T-helper 22 cell (primary cell): Measurements from ENCODE around the gene ZNF791.
"Not testable (repeated sequence)": the region's sequence is repeated elsewhere in the genome, so short reads cannot be mapped to it uniquely, and the experiment has no call there.

Experiments
- DNase-seq: peaks from one replicate; pipeline ENCODE4 v3.0.0-alpha.2; 2020; ENCODE audit warnings: low read depth

ZNF791 gene

DNA sequence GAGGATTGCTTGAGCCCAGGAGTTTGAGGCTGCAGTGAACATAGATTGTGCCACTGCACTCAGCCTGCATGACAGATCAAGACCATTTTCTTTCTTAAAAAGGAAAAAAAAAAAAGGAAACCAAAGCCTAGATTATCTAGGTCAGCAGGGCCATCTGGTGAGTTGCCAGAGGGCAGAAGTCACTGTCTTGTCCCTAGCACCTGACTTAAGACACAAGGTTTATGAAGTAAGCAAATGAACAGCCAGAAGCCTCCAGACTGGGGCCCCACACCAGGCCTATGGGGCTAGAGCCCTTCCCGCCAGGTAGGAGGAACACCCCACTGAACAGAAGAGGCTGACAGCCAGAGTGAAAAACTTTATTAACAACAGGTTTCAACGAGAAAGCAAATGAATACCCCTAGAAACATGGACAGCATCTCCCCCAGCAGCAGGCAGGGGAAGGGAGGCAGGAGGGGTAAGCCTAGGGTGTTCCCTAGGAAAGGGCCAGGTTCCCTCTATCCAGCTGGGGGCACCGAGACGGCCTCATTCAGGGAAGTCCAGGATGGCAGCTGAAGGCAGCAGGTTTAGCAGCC lies 57.1 kb downstream of the ZNF791 start:
- no peak for DNase-seq

DNA sequence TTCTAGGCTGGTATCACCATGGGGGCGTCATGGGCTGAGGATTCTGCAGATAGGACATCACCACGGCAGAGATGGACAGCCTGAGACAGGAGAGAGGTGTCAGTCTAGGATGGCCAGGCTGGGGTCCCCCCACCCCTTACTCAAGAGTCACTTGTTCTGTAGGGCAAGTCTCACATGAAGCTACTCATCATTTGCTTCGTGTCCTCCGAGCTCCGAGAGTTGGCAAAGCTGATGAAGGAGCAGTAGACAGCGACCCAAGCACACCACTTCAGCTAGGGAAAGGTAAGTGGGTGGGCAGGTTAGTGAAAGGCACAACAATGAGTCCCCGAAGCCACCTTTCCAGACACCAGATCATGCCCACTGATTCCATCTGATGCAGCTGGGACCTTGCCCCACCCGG lies 57.6 kb downstream of the ZNF791 start:
- DNase-seq, result no peak

DNA sequence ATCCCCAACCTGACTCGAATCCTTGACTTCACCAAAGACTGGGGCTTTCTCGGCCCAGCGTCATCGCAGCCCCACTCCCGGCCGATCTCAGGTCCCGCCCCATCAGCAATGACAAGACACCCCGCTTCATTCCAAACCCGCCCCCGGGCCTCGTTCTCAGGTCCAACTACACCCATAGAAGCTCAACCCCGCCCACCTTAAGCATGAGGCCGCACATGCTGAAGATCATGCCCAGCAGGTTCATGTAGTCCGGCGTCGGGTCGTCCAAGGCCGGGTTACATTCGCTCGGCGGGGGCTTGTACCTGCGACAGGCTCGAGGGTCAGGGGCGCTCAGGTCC lies 58.2 kb downstream of the ZNF791 start:
- peak; percentile 73 for DNase-seq

DNA sequence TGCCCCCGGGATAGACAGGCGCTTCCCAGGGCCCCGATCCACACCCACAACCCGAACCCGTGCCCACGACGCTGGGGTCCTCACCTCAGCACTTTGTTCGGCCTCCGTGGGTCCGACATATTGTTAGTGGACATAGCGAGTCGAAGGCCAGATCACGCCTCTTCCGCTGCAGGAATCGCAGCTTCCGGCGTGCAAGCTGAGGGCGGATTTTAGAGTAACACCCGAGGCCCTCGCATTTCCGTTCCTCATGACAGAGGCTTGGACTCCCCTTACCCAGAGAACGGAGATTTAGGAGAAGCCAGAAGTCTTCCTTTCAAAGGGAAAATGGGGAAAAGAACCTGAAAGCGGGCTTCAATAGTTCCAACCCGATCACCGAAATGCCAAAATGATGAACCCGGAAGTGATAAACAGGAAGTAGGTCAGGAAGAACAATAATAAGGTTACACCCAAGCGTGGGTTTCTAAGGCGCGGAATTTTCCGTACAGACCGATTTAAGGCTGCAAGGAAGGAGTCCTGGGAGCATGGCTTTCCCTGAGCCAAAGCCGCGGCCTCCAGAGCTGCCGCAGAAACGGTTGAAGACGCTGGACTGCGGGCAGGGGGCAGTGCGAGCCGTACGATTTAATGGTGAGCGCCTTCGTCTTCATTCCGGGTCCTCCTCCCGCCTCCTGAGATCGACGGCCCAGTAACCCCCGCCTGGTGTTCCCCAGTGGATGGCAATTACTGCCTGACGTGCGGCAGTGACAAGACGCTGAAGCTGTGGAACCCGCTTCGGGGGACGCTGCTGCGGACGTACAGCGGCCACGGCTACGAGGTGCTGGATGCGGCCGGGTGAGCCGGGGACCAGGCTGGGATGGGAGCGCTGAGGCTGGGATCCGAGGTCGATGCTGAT lies 58.8 kb downstream of the ZNF791 start:
- peak; percentile 53 for DNase-seq

DNA sequence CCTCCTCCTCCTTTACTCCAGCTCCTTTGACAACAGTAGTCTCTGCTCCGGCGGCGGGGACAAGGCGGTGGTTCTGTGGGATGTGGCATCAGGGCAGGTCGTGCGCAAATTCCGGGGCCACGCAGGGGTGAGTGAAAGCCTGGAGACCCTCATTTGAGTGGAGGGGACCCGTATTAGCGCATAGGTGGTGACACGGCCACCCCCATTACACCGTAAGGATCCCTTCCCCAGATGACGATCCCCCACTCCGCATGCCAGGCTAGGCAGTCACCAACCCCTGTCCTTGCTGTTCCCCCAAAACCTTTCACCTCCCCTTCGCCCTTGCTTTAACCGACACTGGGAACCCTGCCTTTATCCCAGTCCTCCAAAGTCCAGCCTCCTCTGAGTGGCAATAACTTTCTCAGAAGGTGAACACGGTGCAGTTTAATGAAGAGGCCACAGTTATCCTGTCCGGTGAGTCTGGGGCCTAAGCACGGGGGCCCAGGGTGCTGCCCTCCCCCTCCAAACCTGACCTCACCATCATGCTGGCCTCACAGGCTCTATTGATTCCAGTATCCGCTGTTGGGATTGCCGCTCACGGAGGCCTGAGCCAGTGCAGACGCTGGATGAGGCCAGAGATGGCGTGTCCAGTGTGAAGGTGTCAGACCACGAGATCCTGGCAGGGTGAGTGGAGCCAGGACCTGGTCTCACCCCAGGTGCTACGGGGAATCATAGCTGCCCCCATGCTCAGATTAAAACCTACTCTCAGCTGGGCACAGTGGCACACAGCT lies 59.6 kb downstream of the ZNF791 start:
- no peak for DNase-seq

DNA sequence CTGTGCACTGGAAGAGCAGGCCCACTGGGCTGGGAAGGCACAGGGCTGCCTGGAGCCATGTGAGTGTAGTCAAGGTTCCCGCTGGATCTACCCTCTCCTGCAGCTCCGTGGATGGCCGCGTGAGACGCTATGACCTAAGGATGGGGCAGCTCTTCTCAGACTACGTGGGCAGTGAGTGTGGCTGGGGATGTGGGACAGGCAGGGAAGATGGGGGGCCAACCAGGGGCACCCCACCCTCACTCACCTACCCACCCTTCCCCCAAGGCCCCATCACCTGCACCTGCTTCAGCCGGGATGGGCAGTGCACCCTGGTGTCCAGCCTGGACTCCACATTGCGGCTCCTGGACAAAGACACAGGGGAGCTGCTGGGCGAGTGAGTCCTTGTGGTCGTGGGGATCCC lies 62.0 kb downstream of the ZNF791 start:
- no peak for DNase-seq

DNA sequence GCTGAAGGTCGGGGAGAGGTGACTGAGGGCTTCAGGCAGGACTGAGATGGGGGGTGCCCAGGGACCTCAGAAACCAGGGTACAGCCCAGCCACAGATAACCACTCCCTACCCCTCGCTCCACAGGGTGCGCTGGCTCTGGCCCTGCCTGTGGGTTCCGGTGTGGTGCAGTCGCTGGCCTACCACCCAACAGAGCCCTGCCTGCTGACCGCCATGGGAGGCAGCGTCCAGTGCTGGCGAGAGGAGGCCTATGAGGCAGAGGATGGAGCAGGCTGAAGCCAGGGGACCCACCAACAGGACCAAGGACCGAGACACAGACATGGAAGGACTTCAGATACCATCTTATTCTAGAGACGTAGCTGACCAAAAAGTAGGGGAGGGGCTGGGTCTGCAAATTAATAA lies 64.7 kb downstream of the ZNF791 start:
- DNase-seq, result no peak

DNA sequence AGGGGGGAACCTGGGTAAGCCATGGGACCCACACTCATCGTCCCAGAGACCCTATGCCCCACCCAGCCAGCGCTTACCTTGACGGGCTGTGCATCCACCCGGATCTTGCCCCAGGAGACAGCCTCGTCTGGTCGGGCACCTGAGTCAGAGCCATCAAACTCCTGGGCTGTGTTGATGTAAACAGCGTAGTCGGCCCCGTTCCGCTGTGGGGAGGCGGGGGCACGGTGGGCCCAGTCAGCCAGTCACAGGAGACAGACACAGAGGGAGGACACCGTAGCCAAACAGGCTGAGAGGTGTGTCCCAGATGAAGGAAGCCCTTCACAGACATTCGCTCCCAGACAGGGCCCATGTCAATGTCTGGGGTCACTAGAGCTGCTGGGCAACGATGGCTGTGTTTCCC lies 65.2 kb downstream of the ZNF791 start:
- no peak for DNase-seq

DNA sequence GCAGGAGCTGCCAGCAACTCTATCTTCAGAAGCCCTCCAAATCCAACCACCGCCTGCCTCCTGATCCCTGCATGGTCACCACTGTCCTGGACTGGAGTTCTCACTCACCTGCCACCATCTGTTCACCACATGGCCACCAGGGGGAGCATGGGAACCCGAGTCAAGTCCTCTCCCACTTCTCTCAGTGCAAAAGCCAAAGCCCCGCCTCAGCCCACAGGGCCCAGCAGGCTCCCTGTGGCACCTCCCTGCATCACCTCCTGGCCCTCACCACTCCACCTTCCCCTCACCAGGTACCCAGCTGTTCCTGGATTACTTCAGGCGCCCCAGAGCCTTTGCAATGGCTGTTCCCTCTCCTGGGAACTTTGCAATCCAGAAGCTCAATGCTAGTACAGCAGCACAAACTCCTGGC lies 65.7 kb downstream of the ZNF791 start:
- peak; percentile 53 for DNase-seq

DNA sequence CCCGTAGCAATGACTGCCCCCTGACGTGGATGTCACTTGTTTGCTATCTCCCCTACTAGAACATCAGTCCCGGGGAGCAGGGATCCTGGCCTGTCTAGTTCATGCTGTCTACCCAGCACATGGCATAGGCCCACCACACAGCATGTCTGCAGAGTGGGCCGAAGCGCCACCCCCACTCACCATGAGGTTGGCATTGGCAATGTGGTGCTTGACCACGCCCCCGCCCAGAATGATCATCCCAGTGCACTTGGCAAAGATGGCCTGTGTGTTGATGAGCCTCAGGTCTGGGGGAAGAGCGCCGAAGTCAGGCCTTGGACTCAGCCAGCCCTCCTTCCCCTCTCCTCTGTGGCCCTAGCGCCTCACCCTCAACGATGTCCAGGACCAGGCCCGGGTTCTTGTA lies 66.2 kb downstream of the ZNF791 start:
- no peak for DNase-seq

DNA sequence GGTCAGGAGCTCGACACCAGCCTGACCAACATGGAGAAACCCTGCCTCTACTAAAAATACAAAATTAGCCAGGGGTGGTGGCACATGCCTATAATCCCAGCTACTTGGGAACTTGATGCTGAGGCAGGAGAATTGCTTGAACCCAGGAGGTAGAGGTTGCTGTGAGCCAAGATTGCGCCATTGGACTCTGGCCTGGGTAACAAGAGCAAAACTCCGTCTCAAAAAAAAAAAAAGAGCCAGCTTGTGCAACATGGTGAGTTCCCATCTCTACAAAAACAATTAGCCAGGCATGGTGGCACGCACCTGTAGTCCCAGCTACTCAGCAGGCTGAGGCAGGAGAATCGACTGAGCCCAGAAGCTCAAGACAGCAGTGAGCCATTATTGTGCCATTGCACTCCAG lies 67.3 kb downstream of the ZNF791 start:
- not testable (repeated sequence) for DNase-seq

DNA sequence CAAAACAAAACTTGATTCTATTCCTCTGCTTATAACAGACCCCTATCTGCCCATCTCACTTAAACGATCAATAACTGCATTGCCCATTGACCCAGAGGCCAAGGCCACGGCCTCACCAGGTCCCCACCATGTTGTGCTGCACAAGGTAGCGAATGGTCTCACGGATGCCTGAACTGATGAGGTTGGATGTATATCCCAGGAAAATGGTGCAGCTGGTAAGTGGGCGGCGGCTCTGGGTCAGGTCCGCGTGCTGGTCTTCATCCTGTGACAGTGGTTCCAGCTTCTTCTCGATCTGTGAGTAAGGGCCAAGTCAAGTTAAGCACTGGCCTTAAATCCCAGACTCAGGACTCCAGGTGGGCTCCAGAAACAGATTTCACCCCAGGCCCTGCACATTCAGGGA lies 69.3 kb downstream of the ZNF791 start:
- DNase-seq, result no peak

DNA sequence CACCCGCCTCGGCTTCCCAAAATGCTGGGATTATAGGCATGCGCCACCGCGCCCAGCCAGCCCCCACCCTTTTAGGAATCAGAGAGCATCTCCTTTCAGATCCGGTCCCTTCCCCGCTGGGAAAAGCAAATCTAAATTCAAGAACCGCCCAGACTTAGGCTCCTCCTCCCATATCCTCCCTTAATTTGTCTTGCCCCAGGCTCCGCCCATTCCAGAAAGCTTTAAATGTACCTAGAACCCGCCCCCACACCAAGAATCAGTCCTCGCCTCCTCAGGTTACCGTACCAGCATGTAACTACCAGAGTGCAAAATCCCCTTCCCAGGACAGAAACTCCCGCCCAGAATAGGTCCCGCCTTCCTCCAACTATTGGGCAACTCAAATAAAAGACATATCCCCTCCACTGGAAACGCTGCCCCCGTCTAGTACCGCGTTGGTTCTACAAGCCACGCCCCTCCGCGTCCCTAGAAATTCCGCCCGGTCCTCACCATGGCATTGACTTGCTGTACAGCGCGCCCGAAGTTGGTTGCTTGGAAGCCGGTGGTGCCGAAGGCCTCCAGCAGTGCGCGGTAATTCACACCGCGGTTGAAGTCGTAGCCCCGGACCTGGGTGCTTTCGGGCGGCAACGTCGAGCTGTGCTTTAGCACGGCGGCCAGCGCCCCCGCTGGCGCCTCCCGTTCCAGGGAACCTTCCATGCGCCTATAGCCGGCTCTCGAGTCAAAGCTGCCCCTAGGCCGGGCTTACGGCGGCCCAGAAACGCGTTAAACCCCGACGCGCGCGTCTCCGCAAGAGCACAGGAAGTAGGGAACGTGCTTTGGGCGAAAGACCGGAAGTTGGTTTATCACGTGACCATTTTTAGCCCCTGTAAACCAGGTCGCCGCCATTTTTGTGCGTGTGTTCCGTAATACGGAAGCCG lies 70.6 kb downstream of the ZNF791 start, which contains the start of gene DHPS:
TSS of gene DHPS (minus strand) at position 807 of the 914 bp plus-strand sequence. CDS start at position 693, 114 bp downstream.
- DNase-seq, result peak; percentile 88
